ENCODE data around the gene RIMBP2.

DNA sequence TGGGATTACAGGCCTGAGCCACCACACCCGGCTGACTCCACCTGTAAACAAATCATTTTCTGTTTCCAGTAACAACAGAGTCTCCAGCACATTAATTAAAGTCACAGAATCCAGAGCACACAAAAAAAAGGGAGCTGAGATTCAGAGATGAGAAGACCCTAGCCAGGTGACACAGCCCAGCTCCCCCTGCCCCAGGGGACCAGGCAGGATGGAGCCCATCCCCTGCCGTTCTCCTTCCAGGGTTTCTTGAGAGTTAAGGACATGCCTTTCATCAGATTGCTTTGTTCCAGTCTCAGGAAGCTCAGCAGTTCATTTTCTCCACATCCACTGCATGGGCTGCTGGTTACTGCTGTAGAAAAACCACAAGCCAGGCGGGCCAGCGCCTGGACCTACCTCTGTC, 81.2 kb downstream of the RIMBP2 start:
- TF ChIP-seq, protein P1, sequence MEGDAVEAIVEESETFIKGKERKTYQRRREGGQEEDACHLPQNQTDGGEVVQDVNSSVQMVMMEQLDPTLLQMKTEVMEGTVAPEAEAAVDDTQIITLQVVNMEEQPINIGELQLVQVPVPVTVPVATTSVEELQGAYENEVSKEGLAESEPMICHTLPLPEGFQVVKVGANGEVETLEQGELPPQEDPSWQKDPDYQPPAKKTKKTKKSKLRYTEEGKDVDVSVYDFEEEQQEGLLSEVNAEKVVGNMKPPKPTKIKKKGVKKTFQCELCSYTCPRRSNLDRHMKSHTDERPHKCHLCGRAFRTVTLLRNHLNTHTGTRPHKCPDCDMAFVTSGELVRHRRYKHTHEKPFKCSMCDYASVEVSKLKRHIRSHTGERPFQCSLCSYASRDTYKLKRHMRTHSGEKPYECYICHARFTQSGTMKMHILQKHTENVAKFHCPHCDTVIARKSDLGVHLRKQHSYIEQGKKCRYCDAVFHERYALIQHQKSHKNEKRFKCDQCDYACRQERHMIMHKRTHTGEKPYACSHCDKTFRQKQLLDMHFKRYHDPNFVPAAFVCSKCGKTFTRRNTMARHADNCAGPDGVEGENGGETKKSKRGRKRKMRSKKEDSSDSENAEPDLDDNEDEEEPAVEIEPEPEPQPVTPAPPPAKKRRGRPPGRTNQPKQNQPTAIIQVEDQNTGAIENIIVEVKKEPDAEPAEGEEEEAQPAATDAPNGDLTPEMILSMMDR (IDR thresholded peaks at IDR 0.05; ENCODE audit: insufficient read depth, low read length) = no peak
- TF ChIP-seq REST (IDR thresholded peaks at IDR 0.05; ENCODE audit: insufficient replicate concordance, low read depth) = no peak
- TF ChIP-seq SPI1 (IDR thresholded peaks at IDR 0.05; ENCODE audit: borderline replicate concordance, low read depth) = no peak
- no peak for TF ChIP-seq POLR2AphosphoS5 (IDR thresholded peaks at IDR 0.05; ENCODE audit: low read depth)

Data from HL-60 (cell line).